Measurements from ENCODE around the gene ZNF787. TPM values are rescaled to one million over a fixed set of nuclear protein-coding genes. Genes with fewer than 3 reads are reported as not detected.
A peak's percentile ranks its signal among the peaks of the same experiment; 100 is the strongest.

ZNF787 gene
- total and polyA plus RNA-seq, 2 of the 13 experiments (the other 11 are each of a cell fraction or from before 2014, with no cell fraction given) = 15.1 to 42.8 TPM

- TF ChIP-seq ZBTB44 (CRISPR knock-in tag; IDR thresholded peaks at IDR 0.05) (no peak), KDM5A (IDR thresholded peaks at IDR 0.05; ENCODE audit: borderline replicate concordance, low read length) (no peak), ZNF569 (CRISPR knock-in tag; IDR thresholded peaks at IDR 0.05; ENCODE audit: borderline replicate concordance) (no peak), DZIP1 (CRISPR knock-in tag; IDR thresholded peaks at IDR 0.05) (0 out of 2 replicates have a peak, but pooled peaks have one; percentile 29), ZKSCAN1 (IDR thresholded peaks at IDR 0.05; ENCODE audit: low read length) (no peak), MIER2 (CRISPR knock-in tag; IDR thresholded peaks at IDR 0.05) (no peak), ZNF674 (CRISPR knock-in tag; IDR thresholded peaks at IDR 0.05; ENCODE audit: low read depth) (no peak), ZNF337 (CRISPR knock-in tag; IDR thresholded peaks at IDR 0.05; ENCODE audit: borderline replicate concordance, low read depth) (no peak), ZBTB14 (CRISPR knock-in tag; IDR thresholded peaks at IDR 0.05) (no peak), ZNF572 (CRISPR knock-in tag; IDR thresholded peaks at IDR 0.05) (no peak), NR1H2 (CRISPR knock-in tag; IDR thresholded peaks at IDR 0.05; ENCODE audit: borderline replicate concordance, low read depth) (no peak), POLR2G (IDR thresholded peaks at IDR 0.05; ENCODE audit: low read depth, low read length) (peak; percentile 22; the same call in 1 of the 2 replicates), GATAD2A (CRISPR knock-in tag; IDR thresholded peaks at IDR 0.05) (no peak), HNF1A (IDR thresholded peaks at IDR 0.05; ENCODE audit: low read depth) (no peak), HNF1A (CRISPR knock-in tag; IDR thresholded peaks at IDR 0.05; ENCODE audit: borderline replicate concordance) (no peak), PLSCR1 (CRISPR knock-in tag; IDR thresholded peaks at IDR 0.05; ENCODE audit: borderline replicate concordance) (no peak), ZSCAN29 (CRISPR knock-in tag; conservative IDR thresholded peaks at IDR 0.05) (no peak), ZNF7 (CRISPR knock-in tag; IDR thresholded peaks at IDR 0.05) (no peak), RBM22 (optimal IDR thresholded peaks at IDR 0.05; ENCODE audit: low read length) (peak; percentile 8)
Observed at GRCh38 chr19:56085571-56086275, 35.4 kb downstream of the ZNF787 start (continued).

Measured in HepG2 (cell line).